Cerebellar nuclear complex (tissue), 1 donor: Measurements from ENCODE around the gene FBN1.

ENCODE experiments used
- DNase-seq, 2 experiments: peaks; one replicate each; lab custom pipeline; 2025; lab: John Stamatoyannopoulos, UW

FBN1 gene

GRCh38 chr15:48514103-48514816, 131.2 kb downstream of the FBN1 start:
- DNase-seq: no peak

GRCh38 chr15:48510976-48511375, 134.5 kb downstream of the FBN1 start:
- DNase-seq: no peak

GRCh38 chr15:48507416-48508065, 138.0 kb downstream of the FBN1 start:
- no peak for DNase-seq

GRCh38 chr15:48505067-48505466, 140.4 kb downstream of the FBN1 start:
- no peak for DNase-seq

GRCh38 chr15:48501208-48501607, 144.3 kb downstream of the FBN1 start:
- DNase-seq: no peak

GRCh38 chr15:48500595-48500994, 144.9 kb downstream of the FBN1 start:
- DNase-seq: no peak

GRCh38 chr15:48499978-48500377, 145.5 kb downstream of the FBN1 start:
- no peak for DNase-seq

GRCh38 chr15:48498828-48499227, 146.7 kb downstream of the FBN1 start:
- no peak for DNase-seq

GRCh38 chr15:48494631-48495030, 150.9 kb downstream of the FBN1 start:
- no peak for DNase-seq

GRCh38 chr15:48493763-48494225, 151.7 kb downstream of the FBN1 start:
- DNase-seq: no peak

- no peak for DNase-seq
Observed at GRCh38 chr15:48493084-48493762, 152.3 kb downstream of the FBN1 start.

GRCh38 chr15:48486228-48486627, 159.3 kb downstream of the FBN1 start:
- DNase-seq: no peak

- no peak for DNase-seq
Observed at GRCh38 chr15:48481802-48482201, 163.7 kb downstream of the FBN1 start.

- no peak for DNase-seq
Observed at GRCh38 chr15:48479751-48480150, 165.8 kb downstream of the FBN1 start.

- no peak for DNase-seq
Observed at GRCh38 chr15:48478581-48478980, 166.9 kb downstream of the FBN1 start.

GRCh38 chr15:48477795-48478360, 167.6 kb downstream of the FBN1 start:
- no peak for DNase-seq

GRCh38 chr15:48475600-48476395, 169.7 kb downstream of the FBN1 start:
- DNase-seq: no peak

GRCh38 chr15:48473667-48474066, 171.8 kb downstream of the FBN1 start:
- DNase-seq: no peak

GRCh38 chr15:48472756-48473155, 172.8 kb downstream of the FBN1 start:
- no peak for DNase-seq

GRCh38 chr15:48471073-48471472, 174.4 kb downstream of the FBN1 start:
- no peak for DNase-seq

- DNase-seq: no peak
Observed at GRCh38 chr15:48470096-48470495, 175.4 kb downstream of the FBN1 start.

- no peak for DNase-seq
Observed at GRCh38 chr15:48469681-48470080, 175.8 kb downstream of the FBN1 start.
